A673 (cell line): Measurements from ENCODE around the gene MFSD1.

Experiments used
- CTCF ChIP-seq: fragments of 300-800, 200-600 bp; sonication (generic); conservative IDR thresholded peaks from 2 replicates; pipeline ENCODE4 v1.5.1; 2017; ENCODE audit warnings: low read depth, mild to moderate bottlenecking, antibody characterized with exemption, low read length, moderate library complexity, mixed read lengths
- EZH2 ChIP-seq: fragments of 200-600 bp; sonication (generic); IDR thresholded peaks from 2 replicates; pipeline ENCODE4 v1.6.1; 2017; ENCODE audit warnings: borderline replicate concordance, low read depth, mild to moderate bottlenecking, mixed read lengths, antibody characterized with exemption, low read length; ENCODE audit not compliant: poor library complexity, severe bottlenecking

GRCh38 chr3:158770741-158771350 lies 31.0 kb upstream of the MFSD1 start:
- TF ChIP-seq CTCF (no peak), EZH2 (no peak)
